ENCODE measurements around the gene SLC26A3.

Gene SLC26A3

GRCh38 chr7:107833684-107834106 is 30.7 kb upstream of the SLC26A3 start:
- Mint-ChIP-seq H3K36me3 (ENCODE audit: low read depth) (no peaks in the 10 kb centered on the region), H3K4me3 (no peak overlapping the region), H3K9me3 (no peaks in the 10 kb centered on the region), H3K4me1 (ENCODE audit: low read depth) (no peaks in the 10 kb centered on the region), H3K27ac (no peak overlapping the region), H3K27me3 (no peaks in the 10 kb centered on the region)
- no peak for DNase-seq

- Mint-ChIP-seq H3K27me3 (no peaks in the 10 kb centered on the region), H3K27ac (no peak overlapping the region), H3K9me3 (no peaks in the 10 kb centered on the region), H3K4me3 (no peak overlapping the region), H3K36me3 (ENCODE audit: low read depth) (no peaks in the 10 kb centered on the region), H3K4me1 (ENCODE audit: low read depth) (no peaks in the 10 kb centered on the region)
- DNase-seq, result no peak
Observed at GRCh38 chr7:107830420-107830819, 27.4 kb upstream of the SLC26A3 start.

- no peak for DNase-seq
- H3K4me3 Mint-ChIP-seq, result no peak overlapping the region
Observed at GRCh38 chr7:107828540-107828939, 25.5 kb upstream of the SLC26A3 start.

DNA sequence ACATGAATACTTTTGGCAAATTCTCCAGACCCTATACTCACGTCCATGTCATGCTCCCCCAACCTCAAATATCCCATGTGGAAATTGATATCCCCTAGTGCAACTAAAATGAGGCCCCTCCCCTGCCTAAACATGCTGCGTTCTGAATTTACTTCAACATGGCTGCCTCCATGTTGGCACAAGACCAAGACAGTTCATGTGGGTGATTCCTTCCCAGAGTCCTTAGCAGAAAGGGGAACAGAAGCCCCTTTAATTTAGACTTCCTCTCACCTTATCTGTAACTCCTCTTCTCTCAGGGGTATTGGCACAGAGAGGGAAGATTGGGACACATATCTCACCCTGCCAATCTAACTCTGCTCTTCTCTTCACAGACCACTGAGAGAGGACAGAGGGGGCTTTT is 24.5 kb upstream of the SLC26A3 start:
- H3K36me3 Mint-ChIP-seq (ENCODE audit: low read depth), result no peaks in the 10 kb centered on the region
- H3K4me3 Mint-ChIP-seq, result no peak overlapping the region
- H3K27ac Mint-ChIP-seq, result no peak overlapping the region
- no peaks in the 10 kb centered on the region for H3K27me3 Mint-ChIP-seq
- no peaks in the 10 kb centered on the region for H3K4me1 Mint-ChIP-seq (ENCODE audit: low read depth)
- H3K9me3 Mint-ChIP-seq, result no peaks in the 10 kb centered on the region
- no peak for DNase-seq

More at GRCh38 chr7:107828540-107828939, 25.5 kb upstream of the SLC26A3 start:
- no peaks in the 10 kb centered on the region for H3K4me1 Mint-ChIP-seq (ENCODE audit: low read depth)
- no peaks in the 10 kb centered on the region for H3K36me3 Mint-ChIP-seq (ENCODE audit: low read depth)
- H3K9me3 Mint-ChIP-seq, result no peaks in the 10 kb centered on the region
- no peaks in the 10 kb centered on the region for H3K27me3 Mint-ChIP-seq
- H3K27ac Mint-ChIP-seq, result no peak overlapping the region

GRCh38 chr7:107826451-107826850 is 23.4 kb upstream of the SLC26A3 start:
- no peaks in the 10 kb centered on the region for H3K9me3 Mint-ChIP-seq
- H3K4me1 Mint-ChIP-seq (ENCODE audit: low read depth), result no peaks in the 10 kb centered on the region
- no peaks in the 10 kb centered on the region for H3K27me3 Mint-ChIP-seq
- no peaks in the 10 kb centered on the region for H3K36me3 Mint-ChIP-seq (ENCODE audit: low read depth)
- no peak overlapping the region for H3K27ac Mint-ChIP-seq
- H3K4me3 Mint-ChIP-seq, result no peak overlapping the region
- no peak for DNase-seq

- Mint-ChIP-seq H3K4me1 (ENCODE audit: low read depth) (no peaks in the 10 kb centered on the region), H3K27ac (no peak overlapping the region), H3K4me3 (no peak overlapping the region), H3K9me3 (no peaks in the 10 kb centered on the region), H3K27me3 (no peaks in the 10 kb centered on the region), H3K36me3 (ENCODE audit: low read depth) (no peaks in the 10 kb centered on the region)
- no peak for DNase-seq
Observed at GRCh38 chr7:107824858-107825257, 21.8 kb upstream of the SLC26A3 start.

- H3K27ac Mint-ChIP-seq, result no peak overlapping the region
- H3K27me3 Mint-ChIP-seq, result no peaks in the 10 kb centered on the region
- H3K36me3 Mint-ChIP-seq (ENCODE audit: low read depth), result no peaks in the 10 kb centered on the region
- DNase-seq, result no peak
- peaks cover 28% of the 10 kb centered on the region for H3K4me1 Mint-ChIP-seq (ENCODE audit: low read depth)
- no peaks in the 10 kb centered on the region for H3K9me3 Mint-ChIP-seq
- no peak overlapping the region for H3K4me3 Mint-ChIP-seq
Observed at GRCh38 chr7:107818622-107819021, 15.6 kb upstream of the SLC26A3 start.

GRCh38 chr7:107816011-107816566 is 13.1 kb upstream of the SLC26A3 start:
- peak overlapping the region; percentile 88 for H3K27ac Mint-ChIP-seq
- H3K36me3 Mint-ChIP-seq (ENCODE audit: low read depth), result no peaks in the 10 kb centered on the region
- peak overlapping the region; percentile 16 for H3K4me3 Mint-ChIP-seq
- no peaks in the 10 kb centered on the region for H3K27me3 Mint-ChIP-seq
- DNase-seq, result no peak
- peaks cover 36% of the 10 kb centered on the region for H3K4me1 Mint-ChIP-seq (ENCODE audit: low read depth)
- H3K9me3 Mint-ChIP-seq, result no peaks in the 10 kb centered on the region

GRCh38 chr7:107815254-107815882 is 12.3 kb upstream of the SLC26A3 start:
- Mint-ChIP-seq H3K27me3 (no peaks in the 10 kb centered on the region), H3K9me3 (no peaks in the 10 kb centered on the region), H3K4me1 (ENCODE audit: low read depth) (peaks cover 41% of the 10 kb centered on the region), H3K4me3 (peak overlapping the region; percentile 16), H3K36me3 (ENCODE audit: low read depth) (no peaks in the 10 kb centered on the region), H3K27ac (peak overlapping the region; percentile 94)
- DNase-seq, result no peak

DNA sequence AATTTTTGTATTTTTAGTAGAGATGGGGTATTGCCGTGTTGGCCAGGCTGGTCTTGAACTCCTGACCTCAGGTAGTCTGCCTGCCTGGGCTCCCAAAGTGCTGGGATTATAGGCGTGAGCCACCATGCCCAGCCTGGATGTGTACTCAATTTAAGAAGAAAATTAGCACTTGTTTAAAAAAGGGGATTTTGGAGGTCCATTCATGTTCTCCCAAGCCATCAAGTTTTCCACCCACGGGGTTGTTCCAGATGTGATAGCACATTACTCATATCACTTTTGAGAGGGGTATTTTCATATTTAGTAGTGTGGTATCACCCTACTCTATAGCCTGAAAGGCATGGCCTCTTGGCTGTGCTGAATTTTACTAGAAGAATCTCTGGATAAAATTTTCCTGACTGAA is 10.5 kb upstream of the SLC26A3 start:
- Mint-ChIP-seq H3K36me3 (ENCODE audit: low read depth) (no peaks in the 10 kb centered on the region), H3K4me1 (ENCODE audit: low read depth) (peaks cover 41% of the 10 kb centered on the region), H3K27me3 (no peaks in the 10 kb centered on the region), H3K4me3 (peak overlapping the region; percentile 38), H3K9me3 (no peaks in the 10 kb centered on the region), H3K27ac (peak overlapping the region; percentile 94)
- peak; percentile 37 for DNase-seq

DNA sequence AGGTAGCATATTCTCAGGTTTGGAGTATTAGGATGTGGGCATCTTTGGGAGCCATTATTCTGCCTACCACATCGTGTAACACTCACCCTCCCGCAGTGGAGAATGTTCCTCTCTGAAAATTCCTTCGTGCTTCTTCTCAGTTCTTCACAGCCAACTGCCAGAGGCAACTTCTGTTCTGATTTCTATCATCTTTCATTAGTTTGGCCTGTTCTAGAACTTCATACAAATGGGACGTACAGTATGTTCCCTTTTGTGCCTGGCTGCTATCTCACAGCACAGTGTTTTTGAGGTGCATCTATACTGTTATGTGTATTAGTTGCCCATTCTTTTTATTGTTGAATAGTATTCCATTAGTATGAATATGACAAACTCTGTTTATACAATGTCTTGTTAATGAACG is 8.9 kb upstream of the SLC26A3 start:
- DNase-seq, result no peak
- H3K4me3 Mint-ChIP-seq, result no peak overlapping the region
- H3K4me1 Mint-ChIP-seq (ENCODE audit: low read depth), result peaks cover 41% of the 10 kb centered on the region
- no peaks in the 10 kb centered on the region for H3K36me3 Mint-ChIP-seq (ENCODE audit: low read depth)
- H3K9me3 Mint-ChIP-seq, result no peaks in the 10 kb centered on the region
- no peaks in the 10 kb centered on the region for H3K27me3 Mint-ChIP-seq
- H3K27ac Mint-ChIP-seq, result no peak overlapping the region

DNA sequence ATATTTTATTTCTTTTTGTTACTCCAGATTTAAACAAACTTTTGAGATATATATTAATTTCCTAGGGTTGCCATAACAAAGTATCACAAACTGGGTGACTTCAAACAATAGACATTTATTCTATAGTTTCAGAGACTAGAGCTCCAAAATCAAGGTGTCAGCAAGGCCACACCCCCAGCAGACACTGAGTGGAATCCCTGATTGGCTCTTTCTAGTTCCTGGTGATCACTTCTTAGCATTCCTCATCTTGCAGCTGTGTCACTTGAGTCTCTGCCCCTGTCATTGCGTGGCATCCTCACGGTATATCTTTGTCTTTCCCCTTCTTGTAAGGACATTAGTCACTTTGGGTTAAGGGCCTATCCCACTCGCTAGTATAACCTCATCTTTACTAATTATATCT is 7.6 kb upstream of the SLC26A3 start:
- Mint-ChIP-seq H3K4me1 (ENCODE audit: low read depth) (peaks cover 32% of the 10 kb centered on the region), H3K27me3 (no peaks in the 10 kb centered on the region), H3K36me3 (ENCODE audit: low read depth) (no peaks in the 10 kb centered on the region), H3K9me3 (no peaks in the 10 kb centered on the region), H3K4me3 (no peak overlapping the region), H3K27ac (no peak overlapping the region)
- DNase-seq, result no peak

DNA sequence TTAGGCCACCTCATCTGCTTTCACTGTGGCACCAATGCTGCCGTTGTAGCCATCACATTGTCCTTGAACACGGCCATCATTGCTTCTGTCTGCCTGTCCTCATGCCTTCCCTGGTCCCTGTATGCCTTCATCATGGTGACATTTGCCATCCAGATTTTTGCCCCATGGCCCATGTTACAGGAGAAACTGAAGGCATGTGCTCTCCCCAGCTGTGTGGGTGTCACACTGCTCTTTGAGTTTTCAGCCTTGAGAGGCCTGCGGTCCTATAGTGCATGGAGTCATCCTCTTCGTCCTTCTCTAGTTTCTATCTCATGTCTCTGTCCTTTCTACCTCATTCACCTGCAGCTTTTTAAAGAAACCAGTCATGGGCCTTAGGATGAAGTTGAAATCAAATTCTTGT is 6.2 kb upstream of the SLC26A3 start:
- H3K4me3 Mint-ChIP-seq, result no peak overlapping the region
- no peak overlapping the region for H3K27ac Mint-ChIP-seq
- peaks cover 2% of the 10 kb centered on the region for H3K27me3 Mint-ChIP-seq
- no peaks in the 10 kb centered on the region for H3K36me3 Mint-ChIP-seq (ENCODE audit: low read depth)
- no peaks in the 10 kb centered on the region for H3K9me3 Mint-ChIP-seq
- H3K4me1 Mint-ChIP-seq (ENCODE audit: low read depth), result peaks cover 18% of the 10 kb centered on the region
- DNase-seq, result no peak

DNA sequence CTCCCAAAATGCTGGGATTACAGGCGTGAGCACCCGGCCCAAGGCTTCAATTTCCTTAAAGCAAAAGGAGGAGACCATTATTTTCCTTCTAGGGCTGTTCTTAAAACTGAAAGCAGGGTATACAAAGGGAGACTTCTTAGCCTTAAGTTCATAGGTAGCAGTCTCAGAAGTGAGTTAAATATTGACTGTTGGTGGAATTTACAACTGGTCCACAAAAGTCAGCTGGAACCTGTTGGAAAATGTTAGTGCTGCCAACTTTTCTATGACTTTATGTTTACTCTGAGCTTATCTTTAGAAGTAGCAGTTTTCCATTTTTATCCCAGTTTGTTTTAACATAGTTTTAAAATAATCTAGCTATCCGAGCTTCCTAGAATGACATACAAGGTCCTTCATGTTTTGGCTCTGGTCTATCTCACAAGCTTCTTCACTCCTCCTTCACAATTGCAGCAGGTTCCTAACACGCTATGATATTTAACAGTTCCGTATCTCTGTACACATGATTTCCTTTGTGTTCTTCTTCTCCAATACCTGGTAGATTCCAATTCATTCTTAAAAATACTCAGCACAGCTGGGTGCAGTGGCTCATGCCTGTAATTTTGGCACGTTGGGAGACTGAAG is 3.3 kb downstream of the SLC26A3 start:
- Mint-ChIP-seq H3K27ac (no peak overlapping the region), H3K9me3 (no peaks in the 10 kb centered on the region), H3K4me1 (ENCODE audit: low read depth) (no peaks in the 10 kb centered on the region), H3K27me3 (peaks cover 5% of the 10 kb centered on the region), H3K4me3 (no peak overlapping the region), H3K36me3 (ENCODE audit: low read depth) (no peaks in the 10 kb centered on the region)
- no peak for DNase-seq

DNA sequence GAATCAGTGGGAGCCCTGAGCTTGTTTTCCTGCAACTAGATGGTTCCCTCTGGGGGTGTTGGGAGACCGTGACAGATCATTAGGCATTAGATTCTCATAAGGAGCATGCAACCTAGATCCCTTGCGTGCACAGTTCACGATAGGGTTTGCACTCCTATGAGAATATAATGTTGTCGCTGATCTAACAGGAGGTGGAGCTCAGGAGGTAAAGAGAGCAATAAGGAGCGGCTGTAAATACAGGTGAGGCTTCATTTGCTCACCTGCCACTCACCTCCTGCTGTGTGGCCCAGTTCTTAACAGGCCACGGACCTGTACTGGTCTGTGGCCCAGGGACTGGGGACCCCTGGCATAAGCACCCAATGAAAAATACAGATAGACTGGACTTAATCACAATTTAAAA is 10.7 kb downstream of the SLC26A3 start:
- peaks cover 4% of the 10 kb centered on the region for H3K4me1 Mint-ChIP-seq (ENCODE audit: low read depth)
- H3K36me3 Mint-ChIP-seq (ENCODE audit: low read depth), result no peaks in the 10 kb centered on the region

More for the DNA sequence above, 10.7 kb downstream of the SLC26A3 start:
- DNase-seq, result no peak
- Mint-ChIP-seq H3K9me3 (no peaks in the 10 kb centered on the region), H3K27me3 (no peaks in the 10 kb centered on the region), H3K27ac (no peak overlapping the region), H3K4me3 (no peak overlapping the region)
